Left ventricle myocardium superior (tissue), 1 donor: Measurements from ENCODE around the gene CDK15. TPM values are rescaled to one million over a fixed set of nuclear protein-coding genes. Genes with fewer than 3 reads are reported as not detected.

Source experiments
- ATAC-seq: fragments of 200-7000 bp; cut with Tn5 transposase; one replicate; pipeline ENCODE4 v1.9.1; 2020; ENCODE audit warnings: mild to moderate bottlenecking, moderate library complexity
- DNase-seq: peaks from one replicate; pipeline ENCODE4 v3.0.0-alpha.2; 2020
- intact Hi-C: fragments of 100-400 bp; cut with micrococcal nuclease; formaldehyde crosslinking; loops from one replicate; pipeline ENCODE4 v1.11.0; 2022
- total RNA-seq: library from RNA; stranded (reverse); fragmentation: NEBNext Ultra II Directional; extraction: Animal tissue kit (Norgen Biotek cat#: 25700); gene quantifications from one replicate; pipeline ENCODE4 v1.2.1, GENCODE V29; 2021
- donor health status: DM: no; HTN: yes; CAD: no; lungs with severe emphysema.

The CDK15 gene
- total RNA-seq, 1 donor from 2014 or later, result 0.30 TPM

GRCh38 chr2:201854221-201854801, 48.0 kb downstream of the CDK15 start:
- DNase-seq (no peak), ATAC-seq (no peak)
- intact Hi-C loops, result no loop called here

- ATAC-seq, result no peak
- no peak for DNase-seq
- intact Hi-C loops, result no loop called here
Observed at GRCh38 chr2:201854841-201855240, 48.5 kb downstream of the CDK15 start.

DNA sequence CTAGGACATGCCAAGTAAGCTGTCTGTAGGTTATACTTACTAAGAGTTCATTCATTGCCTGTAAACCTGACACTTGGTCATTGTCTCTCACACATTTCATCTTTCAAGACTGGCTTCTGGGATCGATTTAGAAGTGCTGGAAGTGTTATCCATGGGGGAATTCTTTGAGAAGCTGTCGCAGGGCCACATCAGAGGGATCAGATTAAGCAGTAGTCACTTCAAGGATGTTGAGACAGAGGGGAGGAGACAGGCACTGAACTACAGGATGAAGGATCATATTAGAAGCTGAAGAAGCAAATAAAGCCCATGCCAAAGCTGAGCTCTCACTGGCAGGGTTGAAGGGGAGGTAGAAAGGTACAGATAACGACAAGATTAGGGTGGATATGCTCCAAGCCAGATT, 49.0 kb downstream of the CDK15 start:
- intact Hi-C loops, result no loop called here
- ATAC-seq (no peak), DNase-seq (no peak)

- no peak for DNase-seq
- no peak for ATAC-seq
- intact Hi-C loops, result no loop called here
Observed at GRCh38 chr2:201857326-201857725, 51.0 kb downstream of the CDK15 start.

- DNase-seq (no peak), ATAC-seq (no peak)
- intact Hi-C loops, result no loop called here
Observed at GRCh38 chr2:201858281-201859184, 52.2 kb downstream of the CDK15 start.

- no peak for ATAC-seq
- intact Hi-C loops, result loop anchor here (2.0 to 10.0 kb wide), 2 partner anchors 185 to 319 kb away; no protein-coding TSS in a partner anchor
- DNase-seq, result no peak
Observed at GRCh38 chr2:201859949-201860348, 53.6 kb downstream of the CDK15 start.

- intact Hi-C loops, result loop anchor here (2.0 to 10.0 kb wide), 2 partner anchors 184 to 318 kb away; no protein-coding TSS in a partner anchor
Observed at GRCh38 chr2:201860636-201861066, 54.3 kb downstream of the CDK15 start.

GRCh38 chr2:201862843-201863242, 56.5 kb downstream of the CDK15 start:
- DNase-seq (no peak), ATAC-seq (no peak)
- intact Hi-C loops, result loop anchor here (10.0 kb wide), 1 partner anchor 182 kb away; no protein-coding TSS in a partner anchor

More at GRCh38 chr2:201860636-201861066, 54.3 kb downstream of the CDK15 start:
- no peak for DNase-seq
- peak; percentile 89 for ATAC-seq

DNA sequence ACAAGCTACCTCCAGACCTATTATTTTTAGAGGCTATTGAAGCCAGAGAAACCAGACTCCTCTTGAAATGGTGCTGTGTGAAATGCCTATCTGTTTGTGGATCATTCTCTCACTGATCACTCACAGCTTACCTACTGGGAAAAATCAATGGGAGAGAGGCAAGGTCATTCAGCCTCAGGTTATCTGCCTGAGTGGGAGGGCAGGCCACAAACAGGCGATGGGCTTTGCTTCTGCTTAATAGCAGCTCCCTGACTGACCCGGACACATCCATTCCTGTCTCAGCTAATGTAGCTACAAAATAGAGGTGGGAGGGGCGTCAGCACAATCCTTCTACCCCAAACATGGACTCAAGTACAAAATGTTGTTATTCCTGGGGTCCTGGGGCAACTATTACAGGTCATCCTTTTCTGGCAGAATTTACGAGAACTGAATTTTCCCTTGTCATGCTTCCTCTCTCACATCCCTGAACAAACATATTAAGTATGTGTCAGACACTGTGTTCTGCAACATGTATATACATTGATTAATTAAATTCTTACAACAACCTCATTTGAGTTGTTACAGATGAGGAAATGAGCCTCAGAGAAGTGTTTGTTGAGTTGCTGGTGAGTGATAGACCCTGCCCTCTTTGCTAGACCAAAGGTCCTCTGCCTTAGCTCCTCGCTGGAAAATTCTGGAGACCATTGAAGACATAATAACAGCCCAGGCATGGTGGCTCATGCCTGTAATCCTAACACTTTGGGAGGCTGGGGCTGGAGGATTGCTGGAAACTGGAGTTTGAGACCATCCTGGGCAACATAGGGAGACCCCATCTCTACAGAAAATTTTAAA, 60.5 kb downstream of the CDK15 start:
- ATAC-seq (no peak), DNase-seq (no peak)
- intact Hi-C loops, result loop anchor here (10.0 kb wide), 1 partner anchor 178 kb away; no protein-coding TSS in a partner anchor

GRCh38 chr2:201871471-201871870, 65.1 kb downstream of the CDK15 start:
- intact Hi-C loops, result no loop called here
- ATAC-seq (no peak), DNase-seq (no peak)

DNA sequence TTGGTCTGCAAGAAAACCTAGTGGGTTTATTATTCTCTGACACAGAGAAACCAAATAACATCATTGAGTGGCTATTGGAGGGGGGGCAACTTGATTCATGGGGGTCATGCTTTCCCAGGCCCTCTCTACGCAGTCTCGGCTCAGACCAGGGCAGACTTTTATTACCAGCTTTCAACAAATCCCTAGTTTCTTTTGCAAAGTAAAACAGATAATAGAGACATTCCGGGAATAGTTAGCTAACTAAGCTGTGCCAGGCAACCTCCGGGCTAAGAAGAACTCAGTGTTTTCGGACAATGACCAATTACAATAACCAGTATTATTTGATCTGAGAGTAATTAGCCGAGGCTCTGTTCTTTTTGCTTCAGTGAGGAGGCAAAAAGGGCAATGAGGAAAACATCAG, 66.3 kb downstream of the CDK15 start:
- ATAC-seq, result no peak
- no peak for DNase-seq
- intact Hi-C loops, result no loop called here

GRCh38 chr2:201879996-201880395, 73.7 kb downstream of the CDK15 start:
- intact Hi-C loops, result no loop called here
- DNase-seq (no peak), ATAC-seq (no peak)

- intact Hi-C loops, result no loop called here
- DNase-seq (no peak), ATAC-seq (no peak)
Observed at GRCh38 chr2:201880579-201880978, 74.2 kb downstream of the CDK15 start.

- DNase-seq, result no peak
- intact Hi-C loops, result no loop called here
Observed at GRCh38 chr2:201880993-201881611, 74.8 kb downstream of the CDK15 start.

DNA sequence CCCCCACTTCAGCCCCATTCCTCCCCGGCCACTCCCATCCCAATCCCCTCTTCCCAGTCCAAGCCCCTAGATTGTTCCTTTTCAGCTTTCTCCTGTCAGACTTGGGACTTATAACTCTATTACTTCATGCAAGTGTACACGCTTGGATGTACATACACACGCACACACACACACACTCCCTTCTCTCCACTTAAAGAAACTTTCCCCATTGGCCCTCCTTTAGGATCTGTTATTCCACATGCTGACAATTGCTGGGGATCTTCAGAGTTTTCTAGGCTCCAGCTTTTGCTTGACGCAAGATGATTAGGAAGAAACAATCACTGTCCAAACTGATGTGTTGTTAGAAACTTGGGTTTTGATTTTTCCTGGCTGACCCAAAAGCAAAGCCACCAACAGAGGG, 75.4 kb downstream of the CDK15 start:
- ATAC-seq (no peak), DNase-seq (no peak)
- intact Hi-C loops, result no loop called here

More at GRCh38 chr2:201880993-201881611, 74.8 kb downstream of the CDK15 start:
- ATAC-seq, result no peak

DNA sequence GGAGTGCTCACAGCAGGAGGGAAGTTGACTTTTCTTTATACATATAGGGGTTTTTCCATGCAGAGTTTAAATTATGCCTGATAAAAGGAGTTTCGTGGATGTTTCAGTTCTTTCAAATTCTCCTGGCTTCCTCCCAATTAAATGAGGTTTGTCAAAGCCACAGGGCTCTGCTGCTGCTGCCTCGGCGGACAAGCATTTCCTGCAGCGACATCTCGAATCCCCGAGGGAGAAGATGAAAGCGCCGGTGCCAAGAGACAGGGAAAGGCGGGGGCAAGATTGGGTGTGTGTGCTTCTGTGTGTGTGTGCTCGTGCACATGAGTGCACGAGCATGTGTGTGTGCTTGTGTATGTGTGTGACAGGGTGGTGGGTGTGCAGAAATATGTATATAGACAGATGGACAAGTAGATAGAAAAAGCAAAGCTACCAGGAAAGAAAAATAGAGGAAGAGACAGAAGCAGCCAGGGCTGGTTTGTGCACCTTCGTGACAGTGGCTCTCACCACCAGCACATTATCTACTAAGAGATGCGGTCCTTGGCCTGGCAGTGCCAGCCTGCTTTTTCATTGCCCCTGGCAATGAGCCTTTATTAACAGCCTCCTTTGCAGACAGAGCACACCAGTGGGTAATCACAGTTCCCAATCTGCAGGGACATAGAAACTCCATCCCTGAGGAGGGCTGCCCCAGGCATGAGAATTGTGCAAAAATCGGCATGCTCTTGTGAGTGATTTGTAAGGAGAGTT, 76.2 kb downstream of the CDK15 start:
- DNase-seq, result peak; percentile 33
- intact Hi-C loops, result no loop called here

DNA sequence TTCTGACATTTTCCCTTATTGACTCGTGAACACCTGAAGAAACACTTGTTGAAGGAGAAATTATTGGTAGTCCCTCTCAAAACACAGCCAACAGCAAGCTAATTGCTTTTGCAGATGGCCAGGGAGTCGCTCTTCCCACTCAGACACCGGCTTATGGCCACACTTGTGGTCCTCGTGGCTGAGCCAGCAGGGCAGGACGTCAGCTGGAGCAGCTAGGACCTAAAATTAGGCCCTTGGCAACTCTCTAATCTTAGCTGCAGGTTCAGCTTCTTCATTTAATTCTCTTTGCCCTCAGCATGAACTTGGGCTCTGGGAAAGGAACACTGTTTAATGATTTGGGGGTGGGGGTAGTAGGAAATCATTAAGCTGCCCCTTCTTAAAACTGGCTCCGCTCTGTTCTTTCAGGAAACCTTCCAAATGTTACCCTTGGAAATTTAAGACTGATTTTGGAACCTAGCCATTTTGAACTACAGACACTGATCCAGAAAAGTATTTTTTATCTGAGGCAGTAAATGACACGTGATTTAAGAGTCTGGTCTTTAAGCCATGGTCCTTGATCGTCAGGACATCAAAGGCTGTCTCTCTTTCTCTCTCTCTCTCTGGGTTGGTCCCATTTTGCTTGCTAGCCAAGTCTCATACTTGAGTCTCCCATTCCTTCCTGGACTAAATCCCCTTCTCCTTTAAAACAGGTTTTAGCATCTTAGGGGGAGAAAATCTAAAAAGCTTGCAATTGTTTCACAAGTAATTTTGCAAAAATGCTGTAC, 77.5 kb downstream of the CDK15 start:
- intact Hi-C loops, result no loop called here
- ATAC-seq (peak; percentile 97), DNase-seq (peak; percentile 76)

More for the DNA sequence above, 76.2 kb downstream of the CDK15 start:
- peak; percentile 22 for ATAC-seq

DNA sequence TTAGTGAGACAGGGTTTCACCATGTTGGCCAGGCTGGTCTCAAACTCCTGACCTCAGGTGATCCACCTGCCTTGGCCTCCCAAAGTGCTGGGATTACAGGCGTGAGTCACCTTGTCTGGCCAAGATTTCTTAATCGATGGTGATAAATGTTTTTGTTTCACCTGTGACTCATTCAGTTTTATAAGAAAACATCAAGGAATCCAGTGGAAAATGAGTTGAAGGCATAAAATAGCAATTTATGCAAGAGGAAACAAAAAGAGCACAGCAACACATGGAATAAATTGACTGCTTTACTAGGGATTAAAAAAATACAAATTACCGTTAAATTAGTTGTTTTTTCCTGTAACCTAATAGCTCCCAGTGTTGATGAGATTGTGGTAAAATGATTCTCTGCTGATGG, 80.2 kb downstream of the CDK15 start:
- intact Hi-C loops, result no loop called here
- DNase-seq (no peak), ATAC-seq (no peak)
